NCI-H1417 (cell line): Measurements from ENCODE around the gene DNAH5.
"Not testable (repeated sequence)": the region's sequence is repeated elsewhere in the genome, so short reads cannot be mapped to it uniquely, and the experiment has no call there.

Experiments
- DNase-seq, 3 experiments: peaks; one replicate each; lab custom pipeline; 2025; lab: John Stamatoyannopoulos, UW

The DNAH5 gene

GRCh38 chr5:13944560-13945199 lies at the start of gene DNAH5:
DNAH5 (minus strand) TSS chr5:13944688; CDS start chr5:13944438, 250 bp downstream.
- DNase-seq: peak in 2 of 3 experiments; percentile 41 to 75

GRCh38 chr5:13993926-13994325 lies 49.4 kb upstream of the DNAH5 start:
- no peak for DNase-seq

GRCh38 chr5:13992795-13993194 lies 48.3 kb upstream of the DNAH5 start:
- DNase-seq: no peak

- DNase-seq: no peak
Measured at GRCh38 chr5:13991365-13991764, 46.9 kb upstream of the DNAH5 start.

GRCh38 chr5:13990896-13991295 lies 46.4 kb upstream of the DNAH5 start:
- DNase-seq: no peak

GRCh38 chr5:13989832-13990231 lies 45.3 kb upstream of the DNAH5 start:
- DNase-seq: no peak

GRCh38 chr5:13987843-13988464 lies 43.5 kb upstream of the DNAH5 start:
- DNase-seq: peak; percentile 37 to 80 (median 68)

- DNase-seq: no peak
Measured at GRCh38 chr5:13985731-13986418, 41.4 kb upstream of the DNAH5 start.

GRCh38 chr5:13984888-13985287 lies 40.4 kb upstream of the DNAH5 start:
- DNase-seq: not testable (repeated sequence)

- DNase-seq: peak; percentile 26 to 71 (median 36)
Measured at GRCh38 chr5:13976867-13977830, 32.7 kb upstream of the DNAH5 start.

- no peak for DNase-seq
Measured at GRCh38 chr5:13976223-13976622, 31.7 kb upstream of the DNAH5 start.

GRCh38 chr5:13975246-13975645 lies 30.8 kb upstream of the DNAH5 start:
- DNase-seq: no peak

GRCh38 chr5:13973724-13974123 lies 29.2 kb upstream of the DNAH5 start:
- DNase-seq: no peak

- DNase-seq: peak in 1 of 3 experiments; percentile 63
Measured at GRCh38 chr5:13972029-13972428, 27.5 kb upstream of the DNAH5 start.

- DNase-seq: peak; percentile 62 to 90 (median 77)
Measured at GRCh38 chr5:13957032-13957645, 12.7 kb upstream of the DNAH5 start.

- no peak for DNase-seq
Measured at GRCh38 chr5:13956471-13956870, 12.0 kb upstream of the DNAH5 start.

GRCh38 chr5:13955896-13956295 lies 11.4 kb upstream of the DNAH5 start:
- DNase-seq: no peak

GRCh38 chr5:13946111-13946510 lies 1.6 kb upstream of the DNAH5 start:
- DNase-seq: no peak

- no peak for DNase-seq
Measured at GRCh38 chr5:13945271-13945670, 783 bp upstream of the DNAH5 start.

GRCh38 chr5:13943676-13944075 lies 812 bp downstream of the DNAH5 start:
- no peak for DNase-seq

- DNase-seq: no peak
Measured at GRCh38 chr5:13941468-13941867, 3.0 kb downstream of the DNAH5 start.

- DNase-seq: peak; percentile 35 to 96 (median 85)
Measured at GRCh38 chr5:13939638-13940037, 4.8 kb downstream of the DNAH5 start.
